ENCODE data around the gene GLCE.

GLCE gene

GRCh38 chr15:69185216-69185615 lies 24.8 kb downstream of the GLCE start:
- no peak for DNase-seq
- in situ Hi-C loops (cut with HindIII; ENCODE audit: low pct_ligation_motif_present, low pct_unique_long_range_greater_than_20kb, low sequenced_read_pairs) = no loop called here

- no peak for DNase-seq
- in situ Hi-C loops (cut with HindIII; ENCODE audit: low pct_ligation_motif_present, low pct_unique_long_range_greater_than_20kb, low sequenced_read_pairs) = no loop called here
Observed at GRCh38 chr15:69185706-69186105, 25.3 kb downstream of the GLCE start.

GRCh38 chr15:69189157-69189556 lies 28.7 kb downstream of the GLCE start:
- in situ Hi-C loops (cut with HindIII; ENCODE audit: low pct_ligation_motif_present, low pct_unique_long_range_greater_than_20kb, low sequenced_read_pairs) = no loop called here
- DNase-seq = no peak

- in situ Hi-C loops (cut with HindIII; ENCODE audit: low pct_ligation_motif_present, low pct_unique_long_range_greater_than_20kb, low sequenced_read_pairs) = no loop called here
- DNase-seq = no peak
Observed at GRCh38 chr15:69190091-69190490, 29.7 kb downstream of the GLCE start.

- DNase-seq = no peak
- in situ Hi-C loops (cut with HindIII; ENCODE audit: low pct_ligation_motif_present, low pct_unique_long_range_greater_than_20kb, low sequenced_read_pairs) = no loop called here
Observed at GRCh38 chr15:69190504-69190903, 30.1 kb downstream of the GLCE start.

GRCh38 chr15:69194025-69194827 lies 33.8 kb downstream of the GLCE start:
- no peak for DNase-seq
- in situ Hi-C loops (cut with HindIII; ENCODE audit: low pct_ligation_motif_present, low pct_unique_long_range_greater_than_20kb, low sequenced_read_pairs) = no loop called here

- in situ Hi-C loops (cut with HindIII; ENCODE audit: low pct_ligation_motif_present, low pct_unique_long_range_greater_than_20kb, low sequenced_read_pairs) = no loop called here
- no peak for DNase-seq
Observed at GRCh38 chr15:69194854-69195253, 34.4 kb downstream of the GLCE start.

- DNase-seq = no peak
- in situ Hi-C loops (cut with HindIII; ENCODE audit: low pct_ligation_motif_present, low pct_unique_long_range_greater_than_20kb, low sequenced_read_pairs) = no loop called here
Observed at GRCh38 chr15:69200832-69201745, 40.7 kb downstream of the GLCE start.

- in situ Hi-C loops (cut with HindIII; ENCODE audit: low pct_ligation_motif_present, low pct_unique_long_range_greater_than_20kb, low sequenced_read_pairs) = no loop called here
Observed at GRCh38 chr15:69206079-69206478, 45.6 kb downstream of the GLCE start.

GRCh38 chr15:69209661-69210060 lies 49.2 kb downstream of the GLCE start:
- DNase-seq = no peak
- in situ Hi-C loops (cut with HindIII; ENCODE audit: low pct_ligation_motif_present, low pct_unique_long_range_greater_than_20kb, low sequenced_read_pairs) = no loop called here

More at GRCh38 chr15:69206079-69206478, 45.6 kb downstream of the GLCE start:
- DNase-seq = no peak

GRCh38 chr15:69210574-69210973 lies 50.1 kb downstream of the GLCE start:
- in situ Hi-C loops (cut with HindIII; ENCODE audit: low pct_ligation_motif_present, low pct_unique_long_range_greater_than_20kb, low sequenced_read_pairs) = no loop called here

GRCh38 chr15:69213786-69214185 lies 53.4 kb downstream of the GLCE start:
- no peak for DNase-seq
- in situ Hi-C loops (cut with HindIII; ENCODE audit: low pct_ligation_motif_present, low pct_unique_long_range_greater_than_20kb, low sequenced_read_pairs) = no loop called here

More at GRCh38 chr15:69210574-69210973, 50.1 kb downstream of the GLCE start:
- DNase-seq = no peak

- DNase-seq = no peak
- in situ Hi-C loops (cut with HindIII; ENCODE audit: low pct_ligation_motif_present, low pct_unique_long_range_greater_than_20kb, low sequenced_read_pairs) = no loop called here
Observed at GRCh38 chr15:69215314-69216035, 55.0 kb downstream of the GLCE start.

GRCh38 chr15:69217381-69217780 lies 56.9 kb downstream of the GLCE start:
- no peak for DNase-seq
- in situ Hi-C loops (cut with HindIII; ENCODE audit: low pct_ligation_motif_present, low pct_unique_long_range_greater_than_20kb, low sequenced_read_pairs) = no loop called here

- no peak for DNase-seq
- in situ Hi-C loops (cut with HindIII; ENCODE audit: low pct_ligation_motif_present, low pct_unique_long_range_greater_than_20kb, low sequenced_read_pairs) = no loop called here
Observed at GRCh38 chr15:69219690-69220089, 59.3 kb downstream of the GLCE start.

GRCh38 chr15:69222002-69222474 lies 61.6 kb downstream of the GLCE start:
- no peak for DNase-seq
- in situ Hi-C loops (cut with HindIII; ENCODE audit: low pct_ligation_motif_present, low pct_unique_long_range_greater_than_20kb, low sequenced_read_pairs) = no loop called here

GRCh38 chr15:69223083-69223813 lies 62.8 kb downstream of the GLCE start:
- in situ Hi-C loops (cut with HindIII; ENCODE audit: low pct_ligation_motif_present, low pct_unique_long_range_greater_than_20kb, low sequenced_read_pairs) = no loop called here

GRCh38 chr15:69224383-69224782 lies 63.9 kb downstream of the GLCE start:
- in situ Hi-C loops (cut with HindIII; ENCODE audit: low pct_ligation_motif_present, low pct_unique_long_range_greater_than_20kb, low sequenced_read_pairs) = no loop called here
- no peak for DNase-seq

More at GRCh38 chr15:69223083-69223813, 62.8 kb downstream of the GLCE start:
- no peak for DNase-seq

All from ACHN (cell line).